Measurements from ENCODE around the gene SETD7. TPM values are rescaled to one million over a fixed set of nuclear protein-coding genes. Genes with fewer than 3 reads are reported as not detected.
A peak's percentile ranks its signal among the peaks of the same experiment; 100 is the strongest.

SETD7 gene
- total RNA-seq, 2 donors from 2014 or later: 71.7 to 100 TPM

- DNase-seq (ENCODE audit: low spot score): no peak
- no peak overlapping the region for H3K27ac ChIP-seq
- no peaks in the 10 kb centered on the region for H3K36me3 ChIP-seq
- H3K27me3 ChIP-seq (replicated peaks; ENCODE audit: insufficient read depth): no peaks in the 10 kb centered on the region
- H3K4me1 ChIP-seq (replicated peaks): peaks cover 4% of the 10 kb centered on the region
- H3K9me3 ChIP-seq: no peaks in the 10 kb centered on the region
- intact Hi-C loops (cut with DNase I): no loop called here
- no peak overlapping the region for H3K4me3 ChIP-seq
- WGBS: 76% methylated on average over 3 of the region's 3 CpGs
- no peak for TF ChIP-seq POLR2A (IDR thresholded peaks at IDR 0.05)
- TF ChIP-seq POLR2AphosphoS5 (IDR thresholded peaks at IDR 0.05): no peak
- no peak for TF ChIP-seq CTCF (IDR thresholded peaks at IDR 0.05)
Measured at GRCh38 chr4:139458999-139459398, 97.0 kb downstream of the SETD7 start.

GRCh38 chr4:139458543-139458942 is 97.5 kb downstream of the SETD7 start:
- H3K27me3 ChIP-seq (replicated peaks; ENCODE audit: insufficient read depth): no peaks in the 10 kb centered on the region
- DNase-seq (ENCODE audit: low spot score): no peak
- intact Hi-C loops (cut with DNase I): no loop called here
- H3K27ac ChIP-seq: no peak overlapping the region
- peaks cover 4% of the 10 kb centered on the region for H3K4me1 ChIP-seq (replicated peaks)
- H3K4me3 ChIP-seq: no peak overlapping the region
- TF ChIP-seq POLR2A (IDR thresholded peaks at IDR 0.05): no peak
- no peak for TF ChIP-seq CTCF (IDR thresholded peaks at IDR 0.05)
- no peak for TF ChIP-seq POLR2AphosphoS5 (IDR thresholded peaks at IDR 0.05)
- no peaks in the 10 kb centered on the region for H3K9me3 ChIP-seq
- WGBS: 79% methylated on average over 1 of the region's 1 CpG
- no peaks in the 10 kb centered on the region for H3K36me3 ChIP-seq

DNA sequence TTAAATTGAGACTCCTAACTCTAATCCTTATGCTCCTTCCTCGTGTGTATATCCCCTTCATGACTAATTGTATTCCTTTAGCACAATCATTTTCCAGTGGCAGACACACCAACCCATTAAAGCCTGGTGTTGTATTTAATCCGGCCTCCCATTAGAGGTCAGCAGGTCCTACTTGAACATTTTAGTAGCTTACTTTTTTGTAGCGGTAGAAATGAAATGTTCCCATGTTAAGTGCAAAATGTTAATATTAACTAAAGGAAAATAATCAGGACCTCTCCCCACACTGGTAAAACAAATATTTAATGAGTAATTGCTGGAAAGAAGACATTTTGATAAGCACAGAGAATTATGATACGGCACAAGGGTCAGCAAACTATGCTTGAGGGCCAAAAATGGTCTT is 98.7 kb downstream of the SETD7 start:
- H3K4me3 ChIP-seq: no peak overlapping the region
- DNase-seq (ENCODE audit: low spot score): no peak
- 75% methylated on average over 4 of the region's 4 CpGs for WGBS
- intact Hi-C loops (cut with DNase I): no loop called here
- no peaks in the 10 kb centered on the region for H3K36me3 ChIP-seq
- TF ChIP-seq POLR2AphosphoS5 (IDR thresholded peaks at IDR 0.05) (no peak), CTCF (IDR thresholded peaks at IDR 0.05) (no peak), POLR2A (IDR thresholded peaks at IDR 0.05) (no peak)
- no peaks in the 10 kb centered on the region for H3K9me3 ChIP-seq
- no peaks in the 10 kb centered on the region for H3K27me3 ChIP-seq (replicated peaks; ENCODE audit: insufficient read depth)
- H3K4me1 ChIP-seq (replicated peaks): peaks cover 4% of the 10 kb centered on the region
- no peak overlapping the region for H3K27ac ChIP-seq

- H3K4me3 ChIP-seq: peak overlapping the region; percentile 64 to 81
- TF ChIP-seq CTCF (IDR thresholded peaks at IDR 0.05) (no peak), POLR2A (IDR thresholded peaks at IDR 0.05) (no peak), POLR2AphosphoS5 (IDR thresholded peaks at IDR 0.05) (no peak)
- H3K27ac ChIP-seq: peak overlapping the region; percentile 97 to 98
- no peak for DNase-seq (ENCODE audit: low spot score)
- 33% methylated on average over 6 of the region's 6 CpGs for whole genome bisulfite sequencing
- no peaks in the 10 kb centered on the region for H3K27me3 ChIP-seq (replicated peaks; ENCODE audit: insufficient read depth)
- no peaks in the 10 kb centered on the region for H3K36me3 ChIP-seq
- H3K4me1 ChIP-seq (replicated peaks): peaks cover 4% of the 10 kb centered on the region
- intact Hi-C loops (cut with DNase I): no loop called here
- H3K9me3 ChIP-seq: no peaks in the 10 kb centered on the region
Measured at GRCh38 chr4:139455126-139455538, 100.9 kb downstream of the SETD7 start.

Data from prostate gland (tissue), 2 donors.